Non-pigmented ciliary epithelial cell (primary cell): ENCODE data around the gene PPP2CA.
A peak's percentile ranks its signal among the peaks of the same experiment; 100 is the strongest.
"Not testable (repeated sequence)": the region's sequence is repeated elsewhere in the genome, so short reads cannot be mapped to it uniquely, and the experiment has no call there.

Experiments used
- DNase-seq: peaks from one replicate; pipeline ENCODE4 v3.0.0-alpha.2; 2010; ENCODE audit warnings: low read depth

The PPP2CA gene

GRCh38 chr5:134225780-134226440, at the start of gene PPP2CA:
Gene PPP2CA, minus strand, starts transcription at chr5:134226073. Its CDS starts 212 bp downstream, at chr5:134225861.
- DNase-seq: peak; percentile 91

GRCh38 chr5:134273642-134274395, 47.9 kb upstream of the PPP2CA start:
- DNase-seq: no peak

GRCh38 chr5:134271059-134271458, 45.2 kb upstream of the PPP2CA start:
- DNase-seq: no peak

- DNase-seq: no peak
Observed at GRCh38 chr5:134268919-134269318, 43.0 kb upstream of the PPP2CA start.

GRCh38 chr5:134268019-134268601, 42.2 kb upstream of the PPP2CA start:
- no peak for DNase-seq

- DNase-seq: no peak
Observed at GRCh38 chr5:134267366-134268018, 41.6 kb upstream of the PPP2CA start.

- DNase-seq: no peak
Observed at GRCh38 chr5:134263801-134264200, 37.9 kb upstream of the PPP2CA start.

GRCh38 chr5:134262629-134263028, 36.8 kb upstream of the PPP2CA start:
- not testable (repeated sequence) for DNase-seq

- DNase-seq: no peak
Observed at GRCh38 chr5:134258896-134259295, 33.0 kb upstream of the PPP2CA start.

- no peak for DNase-seq
Observed at GRCh38 chr5:134257176-134257575, 31.3 kb upstream of the PPP2CA start.

GRCh38 chr5:134255418-134256150, 29.7 kb upstream of the PPP2CA start:
- DNase-seq: no peak

- not testable (repeated sequence) for DNase-seq
Observed at GRCh38 chr5:134253368-134254153, 27.7 kb upstream of the PPP2CA start.

GRCh38 chr5:134252671-134253070, 26.8 kb upstream of the PPP2CA start:
- peak; percentile 76 for DNase-seq

GRCh38 chr5:134250949-134251348, 25.1 kb upstream of the PPP2CA start:
- DNase-seq: no peak

- DNase-seq: no peak
Observed at GRCh38 chr5:134249469-134250379, 23.9 kb upstream of the PPP2CA start.

GRCh38 chr5:134248256-134248655, 22.4 kb upstream of the PPP2CA start:
- DNase-seq: no peak

- peak; percentile 84 for DNase-seq
Observed at GRCh38 chr5:134247428-134248224, 21.8 kb upstream of the PPP2CA start.

GRCh38 chr5:134246771-134247427, 21.0 kb upstream of the PPP2CA start:
- no peak for DNase-seq

- no peak for DNase-seq
Observed at GRCh38 chr5:134245692-134246091, 19.8 kb upstream of the PPP2CA start.
